Measurements from ENCODE around the gene PIGH. TPM values are rescaled to one million over a fixed set of nuclear protein-coding genes. Genes with fewer than 3 reads are reported as not detected.

Gene PIGH
- total RNA-seq, 1 donor from 2014 or later = 11.3 TPM

DNA sequence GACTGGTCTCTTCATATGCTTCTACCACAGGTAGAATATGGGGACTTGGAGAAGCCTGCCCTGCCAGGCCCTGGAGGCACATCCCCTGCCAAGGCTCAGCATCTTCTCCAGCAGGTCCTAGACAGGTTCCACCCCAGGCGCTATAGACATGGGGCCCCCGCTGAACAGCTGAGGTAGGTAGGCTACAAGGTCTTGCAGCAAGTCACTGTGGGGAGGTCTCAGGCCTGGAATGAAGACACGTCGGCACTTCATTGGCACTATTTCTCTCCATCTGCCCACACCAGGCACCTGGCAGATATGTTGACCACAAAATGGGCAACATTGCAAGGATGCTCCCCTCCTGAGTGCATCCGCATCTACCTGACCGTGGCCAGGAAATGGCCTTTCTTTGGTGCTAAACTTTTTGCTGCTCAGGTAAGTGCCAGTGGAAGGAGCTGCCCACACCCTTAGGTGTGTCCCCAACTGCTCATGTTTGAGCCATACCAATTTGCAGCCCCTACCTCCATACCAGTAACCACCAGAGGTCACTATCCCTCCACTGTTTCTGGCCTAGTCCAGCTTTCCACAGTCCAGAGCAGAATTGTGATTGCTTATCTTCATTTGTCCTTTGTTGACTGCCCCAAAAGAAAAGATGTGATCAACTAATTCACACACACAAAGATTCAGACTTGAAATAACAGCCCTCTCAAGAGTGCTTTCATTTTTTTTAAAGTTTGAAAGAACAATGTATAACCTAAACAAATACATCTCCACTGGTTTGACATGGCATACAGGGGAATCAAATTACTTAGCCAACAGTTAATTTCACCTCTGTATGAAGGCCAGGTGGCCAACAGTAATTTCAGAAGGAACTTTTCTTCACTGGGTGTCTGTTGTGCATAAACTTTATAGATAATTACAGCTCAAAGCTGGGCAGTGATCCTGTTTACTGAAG is 16.1 kb downstream of the PIGH start:
- H3K4me2 ChIP-seq (ENCODE audit: low read length) = no peak overlapping the region
- Mint-ChIP-seq H3K4me1 (ENCODE audit: low read depth, unreplicated experiment) (no peaks in the 10 kb centered on the region), H3K27ac (ENCODE audit: unreplicated experiment) (no peak overlapping the region), H3K9me3 (ENCODE audit: unreplicated experiment) (no peaks in the 10 kb centered on the region), H3K27me3 (ENCODE audit: low read depth, unreplicated experiment) (peaks cover 2% of the 10 kb centered on the region), H3K36me3 (ENCODE audit: low read depth, unreplicated experiment) (no peaks in the 10 kb centered on the region), H3K4me3 (ENCODE audit: unreplicated experiment) (no peak overlapping the region)
- peak; percentile 20 for DNase-seq (ENCODE audit: low read depth)
- no peaks in the 10 kb centered on the region for H4K20me1 ChIP-seq (ENCODE audit: insufficient read depth, low read length)
- no peak for FAIRE-seq
- no peak overlapping the region for H3K4me3 ChIP-seq (ENCODE audit: insufficient read depth, low read depth, low read length)
- H2AFZ ChIP-seq (ENCODE audit: low read depth, low read length) = no peak overlapping the region
- H3K9me3 ChIP-seq (ENCODE audit: insufficient read depth, low read depth, low read length) = no peaks in the 10 kb centered on the region
- no peaks in the 10 kb centered on the region for H3K36me3 ChIP-seq (ENCODE audit: insufficient read depth, low read length)
- no peak overlapping the region for H3K27ac ChIP-seq (ENCODE audit: low read depth, low read length)
- no peaks in the 10 kb centered on the region for H3K4me1 ChIP-seq (ENCODE audit: insufficient read depth, low read length)
- H3K79me2 ChIP-seq (ENCODE audit: insufficient read depth, low read length) = no peaks in the 10 kb centered on the region
- no peaks in the 10 kb centered on the region for H3K27me3 ChIP-seq (ENCODE audit: insufficient read depth, low read length)
- TF ChIP-seq, protein P1, sequence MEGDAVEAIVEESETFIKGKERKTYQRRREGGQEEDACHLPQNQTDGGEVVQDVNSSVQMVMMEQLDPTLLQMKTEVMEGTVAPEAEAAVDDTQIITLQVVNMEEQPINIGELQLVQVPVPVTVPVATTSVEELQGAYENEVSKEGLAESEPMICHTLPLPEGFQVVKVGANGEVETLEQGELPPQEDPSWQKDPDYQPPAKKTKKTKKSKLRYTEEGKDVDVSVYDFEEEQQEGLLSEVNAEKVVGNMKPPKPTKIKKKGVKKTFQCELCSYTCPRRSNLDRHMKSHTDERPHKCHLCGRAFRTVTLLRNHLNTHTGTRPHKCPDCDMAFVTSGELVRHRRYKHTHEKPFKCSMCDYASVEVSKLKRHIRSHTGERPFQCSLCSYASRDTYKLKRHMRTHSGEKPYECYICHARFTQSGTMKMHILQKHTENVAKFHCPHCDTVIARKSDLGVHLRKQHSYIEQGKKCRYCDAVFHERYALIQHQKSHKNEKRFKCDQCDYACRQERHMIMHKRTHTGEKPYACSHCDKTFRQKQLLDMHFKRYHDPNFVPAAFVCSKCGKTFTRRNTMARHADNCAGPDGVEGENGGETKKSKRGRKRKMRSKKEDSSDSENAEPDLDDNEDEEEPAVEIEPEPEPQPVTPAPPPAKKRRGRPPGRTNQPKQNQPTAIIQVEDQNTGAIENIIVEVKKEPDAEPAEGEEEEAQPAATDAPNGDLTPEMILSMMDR (IDR thresholded peaks at IDR 0.05; ENCODE audit: insufficient read depth, low read depth, low read length) = peak; percentile 60
- TF ChIP-seq EZH2 (IDR thresholded peaks at IDR 0.05; ENCODE audit: insufficient read depth, low read length) = no peak
- H3K9ac ChIP-seq (ENCODE audit: low read length) = no peak overlapping the region

DNA sequence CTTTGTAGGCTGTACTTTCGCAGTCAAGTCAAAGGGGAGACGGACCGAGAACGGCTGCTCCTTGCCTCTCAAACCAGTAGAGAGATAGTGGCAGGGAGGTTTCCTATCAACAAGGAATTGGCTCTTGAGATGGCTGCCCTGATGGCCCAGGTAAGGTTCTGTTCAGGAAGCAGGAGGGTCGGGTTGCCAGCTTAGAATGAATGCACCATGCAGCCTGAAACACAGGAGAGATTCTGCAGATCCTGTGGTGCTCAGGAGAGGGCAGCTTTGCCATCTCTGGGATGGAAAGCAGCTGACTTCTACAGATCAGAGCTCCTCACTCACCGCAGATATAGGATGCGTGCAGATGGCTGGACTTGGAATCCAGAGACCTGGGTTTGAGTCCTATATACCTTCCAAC is 18.0 kb downstream of the PIGH start:
- Mint-ChIP-seq H3K4me3 (ENCODE audit: unreplicated experiment) (no peak overlapping the region), H3K4me1 (ENCODE audit: low read depth, unreplicated experiment) (no peaks in the 10 kb centered on the region), H3K9me3 (ENCODE audit: unreplicated experiment) (no peaks in the 10 kb centered on the region), H3K27ac (ENCODE audit: unreplicated experiment) (no peak overlapping the region), H3K36me3 (ENCODE audit: low read depth, unreplicated experiment) (peaks cover 3% of the 10 kb centered on the region), H3K27me3 (ENCODE audit: low read depth, unreplicated experiment) (peaks cover 2% of the 10 kb centered on the region)
- Histone ChIP-seq H3K9me3 (ENCODE audit: insufficient read depth, low read depth, low read length) (no peaks in the 10 kb centered on the region), H3K36me3 (ENCODE audit: insufficient read depth, low read length) (no peaks in the 10 kb centered on the region), H3K27ac (ENCODE audit: low read depth, low read length) (no peak overlapping the region), H3K4me2 (ENCODE audit: low read length) (no peak overlapping the region), H4K20me1 (ENCODE audit: insufficient read depth, low read length) (no peaks in the 10 kb centered on the region), H3K79me2 (ENCODE audit: insufficient read depth, low read length) (no peaks in the 10 kb centered on the region), H3K4me3 (ENCODE audit: insufficient read depth, low read depth, low read length) (no peak overlapping the region), H2AFZ (ENCODE audit: low read depth, low read length) (no peak overlapping the region), H3K4me1 (ENCODE audit: insufficient read depth, low read length) (no peaks in the 10 kb centered on the region), H3K27me3 (ENCODE audit: insufficient read depth, low read length) (no peaks in the 10 kb centered on the region), H3K9ac (ENCODE audit: low read length) (no peak overlapping the region)
- DNase-seq (ENCODE audit: low read depth) (no peak), FAIRE-seq (no peak)
- no peak for TF ChIP-seq EZH2 (IDR thresholded peaks at IDR 0.05; ENCODE audit: insufficient read depth, low read length)
- TF ChIP-seq, protein P1 (IDR thresholded peaks at IDR 0.05; ENCODE audit: insufficient read depth, low read depth, low read length) = no peak

DNA sequence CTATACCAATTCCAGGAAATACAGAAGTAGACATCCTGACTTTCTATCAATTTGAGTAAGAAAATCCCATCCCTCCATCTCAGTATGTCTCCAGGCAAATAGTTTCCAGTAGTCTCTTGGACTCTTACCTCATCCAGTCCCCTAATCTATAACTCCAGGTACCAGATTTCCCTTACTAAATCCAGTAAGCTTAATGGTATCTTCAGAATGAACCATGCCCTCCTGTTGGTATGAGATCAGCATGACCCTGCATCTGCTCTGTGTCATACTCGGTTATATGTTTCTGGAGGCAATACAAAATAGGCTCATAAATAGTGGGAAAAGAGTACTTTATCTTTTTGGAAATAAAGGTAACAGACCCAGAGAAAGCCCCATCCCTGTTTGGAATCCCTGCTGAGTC is 18.4 kb downstream of the PIGH start:
- Histone ChIP-seq H4K20me1 (ENCODE audit: insufficient read depth, low read length) (no peaks in the 10 kb centered on the region), H3K27ac (ENCODE audit: low read depth, low read length) (no peak overlapping the region), H3K4me1 (ENCODE audit: insufficient read depth, low read length) (no peaks in the 10 kb centered on the region), H3K4me2 (ENCODE audit: low read length) (no peak overlapping the region), H3K4me3 (ENCODE audit: insufficient read depth, low read depth, low read length) (no peak overlapping the region), H3K27me3 (ENCODE audit: insufficient read depth, low read length) (no peaks in the 10 kb centered on the region), H3K36me3 (ENCODE audit: insufficient read depth, low read length) (no peaks in the 10 kb centered on the region), H3K9me3 (ENCODE audit: insufficient read depth, low read depth, low read length) (no peaks in the 10 kb centered on the region), H2AFZ (ENCODE audit: low read depth, low read length) (no peak overlapping the region), H3K9ac (ENCODE audit: low read length) (no peak overlapping the region), H3K79me2 (ENCODE audit: insufficient read depth, low read length) (no peaks in the 10 kb centered on the region)
- Mint-ChIP-seq H3K4me3 (ENCODE audit: unreplicated experiment) (no peak overlapping the region), H3K27ac (ENCODE audit: unreplicated experiment) (no peak overlapping the region), H3K4me1 (ENCODE audit: low read depth, unreplicated experiment) (no peaks in the 10 kb centered on the region), H3K9me3 (ENCODE audit: unreplicated experiment) (no peaks in the 10 kb centered on the region), H3K27me3 (ENCODE audit: low read depth, unreplicated experiment) (peaks cover 2% of the 10 kb centered on the region), H3K36me3 (ENCODE audit: low read depth, unreplicated experiment) (peaks cover 3% of the 10 kb centered on the region)
- TF ChIP-seq, protein P1 (IDR thresholded peaks at IDR 0.05; ENCODE audit: insufficient read depth, low read depth, low read length) = no peak
- TF ChIP-seq EZH2 (IDR thresholded peaks at IDR 0.05; ENCODE audit: insufficient read depth, low read length) = no peak
- FAIRE-seq = no peak
- DNase-seq (ENCODE audit: low read depth) = no peak
